HG03159 (cell line): ENCODE results near the gene NRARP.

Experiments
- ATAC-seq: cut with Tn5 transposase; IDR thresholded peaks from one replicate; pipeline ENCODE4 v1.9.1; 2021; ENCODE audit warnings: mild to moderate bottlenecking, moderate library complexity; ENCODE audit not compliant: unreplicated experiment

Gene NRARP

GRCh38 chr9:137300567-137301080 lies 1.4 kb downstream of the NRARP start:
- ATAC-seq: no peak

- no peak for ATAC-seq
Observed at GRCh38 chr9:137299938-137300337, 2.1 kb downstream of the NRARP start.

- ATAC-seq: no peak
Observed at GRCh38 chr9:137299203-137299565, 2.9 kb downstream of the NRARP start.

GRCh38 chr9:137298401-137299202 lies 3.5 kb downstream of the NRARP start:
- ATAC-seq: no peak

GRCh38 chr9:137297966-137298365 lies 4.1 kb downstream of the NRARP start:
- no peak for ATAC-seq

GRCh38 chr9:137296670-137297664 lies 5.1 kb downstream of the NRARP start:
- no peak for ATAC-seq

- ATAC-seq: no peak
Observed at GRCh38 chr9:137295849-137296669, 6.0 kb downstream of the NRARP start.

GRCh38 chr9:137295238-137295811 lies 6.7 kb downstream of the NRARP start:
- ATAC-seq: no peak

GRCh38 chr9:137294681-137295237 lies 7.3 kb downstream of the NRARP start:
- no peak for ATAC-seq

- ATAC-seq: no peak
Observed at GRCh38 chr9:137294091-137294680, 7.9 kb downstream of the NRARP start.

GRCh38 chr9:137293482-137294090 lies 8.5 kb downstream of the NRARP start:
- ATAC-seq: no peak

GRCh38 chr9:137293094-137293481 lies 9.0 kb downstream of the NRARP start:
- ATAC-seq: no peak

- no peak for ATAC-seq
Observed at GRCh38 chr9:137286975-137287383, 15.1 kb downstream of the NRARP start.

GRCh38 chr9:137281345-137282116 lies 20.5 kb downstream of the NRARP start:
- no peak for ATAC-seq

GRCh38 chr9:137280474-137281344 lies 21.4 kb downstream of the NRARP start:
- ATAC-seq: no peak

- no peak for ATAC-seq
Observed at GRCh38 chr9:137279741-137280473, 22.2 kb downstream of the NRARP start.
